HG03139 (cell line): ENCODE measurements around the gene SHB.
A peak's percentile ranks its signal among the peaks of the same experiment; 100 is the strongest.

Source experiments
- ATAC-seq: cut with Tn5 transposase; IDR thresholded peaks from one replicate; pipeline ENCODE4 v1.9.1; 2021; ENCODE audit not compliant: unreplicated experiment

SHB gene

GRCh38 chr9:37994639-37995347, 74.2 kb downstream of the SHB start:
- peak; percentile 62 for ATAC-seq

- ATAC-seq, result no peak
Observed at GRCh38 chr9:37992924-37993349, 76.1 kb downstream of the SHB start.

DNA sequence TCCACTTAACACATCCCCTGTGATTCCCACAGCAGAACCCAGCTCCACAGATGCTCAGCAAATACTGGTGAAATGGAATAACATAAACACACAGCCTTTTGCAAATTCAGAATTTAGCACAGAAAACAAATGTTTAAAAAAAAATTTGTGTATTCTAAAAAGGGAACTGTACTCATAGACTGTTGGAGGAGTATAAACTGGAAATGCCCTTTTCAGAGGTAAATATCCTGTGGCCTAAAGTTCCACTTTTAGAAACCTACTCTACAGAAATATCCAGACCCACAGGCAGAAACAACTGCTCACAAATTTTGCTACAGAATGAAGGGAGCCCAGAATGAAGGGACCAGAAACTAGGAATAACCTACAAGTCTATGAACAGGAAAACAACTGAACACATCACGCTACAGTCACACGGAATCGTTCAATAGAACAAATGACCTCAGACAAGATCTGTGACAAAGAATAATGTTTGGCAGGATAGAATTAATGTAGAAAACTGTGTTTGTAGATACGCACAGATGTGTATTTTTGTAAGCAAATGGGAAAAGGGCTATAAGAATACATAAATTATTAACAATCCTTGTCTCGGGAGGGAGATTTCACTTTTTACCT, 78.5 kb downstream of the SHB start:
- no peak for ATAC-seq

DNA sequence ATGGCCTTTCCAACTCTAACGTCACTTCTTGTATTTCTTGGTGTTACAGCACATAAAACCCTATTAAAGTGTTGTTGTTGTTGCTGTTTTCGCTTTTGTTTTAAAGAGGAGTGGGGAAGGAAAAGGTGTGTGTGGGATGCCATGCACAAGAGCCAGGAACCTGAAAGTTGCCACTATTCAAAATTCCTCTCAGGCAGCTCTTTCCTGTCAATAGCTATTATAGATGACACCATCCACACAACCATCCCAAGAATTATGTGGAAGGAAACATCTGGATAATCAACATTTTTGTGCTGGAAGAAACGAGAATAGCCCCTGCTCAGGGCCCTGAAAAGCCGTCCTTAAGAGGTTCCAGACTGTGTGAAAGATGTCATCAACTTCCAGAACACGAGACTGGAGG, 79.3 kb downstream of the SHB start:
- no peak for ATAC-seq

DNA sequence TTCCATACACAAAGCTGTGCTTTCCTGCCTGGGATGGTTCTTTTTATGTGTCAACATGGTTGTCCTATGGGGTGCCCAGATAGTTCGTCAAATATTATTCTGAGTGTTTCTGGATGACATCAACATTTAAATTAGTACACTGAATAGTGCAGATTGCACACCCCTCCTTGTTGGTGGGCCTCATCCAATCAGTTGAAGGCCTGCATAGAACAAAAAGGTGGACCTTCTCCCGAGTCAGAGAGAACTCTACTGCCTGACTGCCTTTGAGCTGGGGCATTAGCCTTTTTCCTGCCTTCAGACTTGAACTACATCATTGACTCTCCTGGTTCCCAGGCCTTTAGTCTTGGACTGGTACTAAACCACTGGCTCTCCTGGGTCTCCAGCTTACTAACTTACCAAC, 80.4 kb downstream of the SHB start:
- no peak for ATAC-seq

DNA sequence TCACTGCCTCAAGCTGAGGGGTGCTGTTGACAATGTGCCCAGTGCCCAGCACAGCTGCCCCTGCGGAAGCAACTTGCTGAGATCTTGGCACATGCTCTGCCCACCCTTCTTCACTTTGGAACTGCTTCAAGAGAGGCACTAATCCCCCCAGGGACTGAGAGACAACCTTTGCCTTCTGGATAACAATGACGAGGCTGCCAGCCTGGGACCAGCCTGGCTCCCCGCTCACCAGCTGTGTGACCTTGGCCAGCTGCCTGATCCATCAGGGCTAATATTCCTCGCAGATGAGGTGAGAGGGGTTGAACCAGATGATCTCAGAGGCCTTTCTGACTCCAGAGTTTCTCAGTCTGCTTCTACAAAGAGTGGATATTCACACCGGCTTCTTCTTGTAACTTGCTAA, 81.0 kb downstream of the SHB start:
- ATAC-seq, result no peak

GRCh38 chr9:37987467-37987981, 81.5 kb downstream of the SHB start:
- no peak for ATAC-seq

GRCh38 chr9:37986771-37987258, 82.2 kb downstream of the SHB start:
- no peak for ATAC-seq

- ATAC-seq, result no peak
Observed at GRCh38 chr9:37986001-37986400, 83.0 kb downstream of the SHB start.

- ATAC-seq, result no peak
Observed at GRCh38 chr9:37984672-37985611, 84.1 kb downstream of the SHB start.

DNA sequence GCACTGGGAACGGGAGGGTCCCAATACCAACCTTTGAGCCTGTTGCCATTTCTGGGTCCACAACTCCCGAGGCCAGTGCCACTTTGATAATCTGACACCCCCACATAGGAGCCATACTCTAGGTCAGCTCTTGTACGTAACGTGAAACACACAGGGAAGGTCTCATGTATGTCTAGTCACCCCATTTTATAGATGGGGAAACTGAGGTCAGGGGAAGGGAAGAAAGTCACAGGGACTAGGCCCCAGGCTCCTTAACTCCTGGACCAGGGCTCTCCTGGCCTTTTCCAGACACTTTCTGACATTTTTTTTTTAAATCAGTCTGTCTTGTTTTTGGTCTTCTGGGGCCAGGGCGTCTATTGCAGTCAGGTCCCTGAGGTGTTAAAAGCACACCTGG, 84.8 kb downstream of the SHB start:
- ATAC-seq, result no peak

DNA sequence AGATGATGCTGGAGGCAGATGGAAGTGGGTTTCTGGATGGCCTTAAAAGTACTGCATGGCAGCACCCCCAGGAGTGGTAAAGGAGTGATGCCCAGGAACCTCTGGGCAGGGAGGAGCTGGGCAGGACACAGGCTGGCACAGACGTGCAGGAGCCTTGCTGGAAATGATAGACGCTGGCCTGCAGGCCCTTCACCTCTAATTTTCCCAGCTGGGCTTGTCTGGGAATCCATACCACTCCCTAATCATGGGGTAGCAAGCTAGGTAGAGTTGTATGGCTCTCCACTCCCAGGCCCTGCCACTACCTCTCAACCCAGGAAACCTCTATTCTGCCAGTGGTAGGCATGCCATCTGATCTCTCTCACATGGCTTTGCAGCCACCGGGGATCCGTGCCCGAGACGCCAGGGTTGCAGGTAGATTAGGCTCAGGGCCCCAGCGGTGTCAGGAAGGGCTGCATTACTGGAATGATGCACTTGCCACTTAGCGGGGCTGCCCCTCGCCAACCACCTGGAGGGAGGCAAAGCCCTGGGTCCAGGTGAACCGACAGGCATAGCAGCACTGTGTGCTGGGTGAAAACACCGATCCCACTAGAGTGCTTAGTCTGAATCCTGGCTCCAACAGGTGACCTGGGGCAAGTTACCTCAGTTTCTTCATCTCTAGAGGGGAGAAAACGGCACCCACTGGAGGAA, 85.5 kb downstream of the SHB start:
- no peak for ATAC-seq

- ATAC-seq, result no peak
Observed at GRCh38 chr9:37979844-37980243, 89.2 kb downstream of the SHB start.

- ATAC-seq, result no peak
Observed at GRCh38 chr9:37978983-37979382, 90.0 kb downstream of the SHB start.

- ATAC-seq, result no peak
Observed at GRCh38 chr9:37978481-37978864, 90.6 kb downstream of the SHB start.

GRCh38 chr9:37977851-37978480, 91.1 kb downstream of the SHB start:
- ATAC-seq, result no peak

- ATAC-seq, result no peak
Observed at GRCh38 chr9:37976714-37977477, 92.1 kb downstream of the SHB start.

DNA sequence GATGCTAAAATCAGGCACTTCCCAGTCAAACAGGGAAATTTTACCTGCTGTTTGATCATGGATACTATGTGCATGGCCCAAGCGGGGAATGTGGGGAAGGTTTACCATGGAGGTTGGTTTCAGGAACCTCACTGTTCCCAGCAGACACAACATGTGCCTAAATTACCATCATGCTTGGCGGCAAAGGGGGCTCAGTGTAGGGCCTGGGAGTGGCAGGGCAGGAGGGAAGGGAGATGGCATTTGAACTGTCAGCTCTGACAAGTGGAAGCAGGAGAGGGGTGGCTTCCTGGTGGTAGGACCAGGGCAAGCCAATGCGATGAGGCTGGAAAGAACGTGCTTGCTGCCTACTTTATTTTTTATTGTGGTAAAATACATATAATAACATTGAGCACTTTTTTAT, 93.4 kb downstream of the SHB start:
- ATAC-seq, result no peak

DNA sequence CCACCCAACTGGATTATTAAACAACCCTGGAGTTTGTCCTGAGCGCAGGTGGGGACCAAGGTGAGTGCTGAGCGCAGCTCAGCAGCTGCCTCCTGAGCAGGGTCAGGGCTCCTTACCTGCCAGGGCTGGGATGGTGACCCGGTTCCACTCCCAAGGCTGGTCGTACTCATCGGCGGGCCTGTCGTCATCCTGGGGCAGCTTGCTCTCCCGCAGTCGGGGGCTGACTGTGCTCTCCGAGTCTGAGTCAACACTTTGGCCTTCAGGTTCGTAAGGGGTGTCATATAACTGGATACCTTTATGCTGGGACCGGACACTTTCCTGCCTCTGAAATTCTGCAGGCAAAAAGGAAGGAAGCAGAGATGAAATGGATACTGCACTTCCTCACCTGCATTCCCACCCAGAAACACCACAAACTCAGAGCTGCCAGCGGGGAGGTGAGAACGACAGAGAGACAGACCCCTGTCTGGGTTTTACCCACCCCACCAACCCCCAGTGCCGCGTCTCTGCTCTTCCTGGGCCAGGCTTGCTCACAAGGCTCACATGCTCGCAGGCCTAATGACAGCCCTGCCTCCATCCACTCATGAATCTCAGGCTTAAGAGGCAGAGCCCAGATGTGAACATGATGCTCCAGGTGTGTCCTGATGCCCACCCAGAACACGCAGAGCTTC, 94.4 kb downstream of the SHB start:
- no peak for ATAC-seq
